Heart left ventricle (tissue), 16 donors: Measurements from ENCODE around the gene MPZL1. TPM values are rescaled to one million over a fixed set of nuclear protein-coding genes. Genes with fewer than 3 reads are reported as not detected.

Source experiments
- ATAC-seq, 4 donors: fragments of 200-7000 bp; cut with Tn5 transposase; one replicate each; pipeline ENCODE4 v1.9.1; 2020 to 2022; ENCODE audit warnings: moderate library complexity in 4 of 4, mild to moderate bottlenecking in 3 of 4, moderate number of reproducible peaks in 1 of 4
- DNase-seq, 5 donors: peaks; one replicate each; pipeline ENCODE4 v3.0.0-alpha.2; 2020
- H3K27ac ChIP-seq, 12 donors: fragments of 200-600 bp; sonication (generic) in 4 of 12; one replicate each; pipeline versions ENCODE4 v1.5.0 to v1.8.0; 2016 to 2022; ENCODE audit warnings: mild to moderate bottlenecking in 2 of 12
- H3K27me3 ChIP-seq, 9 donors: fragments of 200-600 bp; sonication (generic) in 2 of 9; one replicate each; pipeline versions ENCODE4 v1.5.1 to v1.8.0; 2016 to 2022; ENCODE audit warnings: mild to moderate bottlenecking in 3 of 9
- H3K36me3 ChIP-seq, 9 donors: fragments of 200-600 bp; sonication (generic) in 2 of 9; one replicate each; pipeline versions ENCODE4 v1.5.0 to v1.8.0; 2018 to 2022; ENCODE audit warnings: mild to moderate bottlenecking in 2 of 9
- H3K4me1 ChIP-seq, 12 donors: fragments of 200-600 bp; sonication (generic) in 4 of 12; one replicate each; pipeline versions ENCODE4 v1.5.0 to v1.8.0; 2016 to 2022; ENCODE audit warnings: mild to moderate bottlenecking in 3 of 12
- H3K4me3 ChIP-seq, 12 donors: fragments of 200-600 bp; sonication (generic) in 4 of 12; one replicate each; pipeline versions ENCODE4 v1.5.0 to v1.8.0; 2017 to 2022; ENCODE audit warnings: mild to moderate bottlenecking in 9 of 12, moderate library complexity in 4 of 12
- H3K9me3 ChIP-seq, 12 donors: fragments of 200-600 bp; sonication (generic) in 4 of 12; one replicate each; pipeline versions ENCODE4 v1.5.0 to v1.8.0; 2016 to 2022; ENCODE audit warnings: mild to moderate bottlenecking in 1 of 12
- CTCF ChIP-seq, 12 donors: fragments of 200-600 bp; sonication (generic) in 4 of 12; IDR thresholded peaks; one replicate each; pipeline versions ENCODE4 v1.5.0 to v1.8.0; 2018 to 2022; ENCODE audit warnings: antibody characterized with exemption in 12 of 12, mild to moderate bottlenecking in 5 of 12
- POLR2A ChIP-seq, 2 donors: fragments of 450-650 bp; IDR thresholded peaks; one replicate each; pipeline ENCODE4 v1.6.1; 2017; ENCODE audit warnings: antibody characterized with exemption in 2 of 2, mild to moderate bottlenecking in 2 of 2, moderate library complexity in 2 of 2
- WGBS, 4 donors: extraction: QIAGEN DNeasy Blood & Tissue Kit in 2 of 4; methylation state at CpG; one replicate each; pipeline versions ENCODE4 v1.1.5 to v1.1.7; 2013 to 2018; 5-methylcytosine and 5-hydroxymethylcytosine counted together
- intact Hi-C, 10 donors: fragments of 100-400 bp; cut with DNase I; formaldehyde crosslinking; loops; one replicate each; pipeline versions ENCODE4 v1.11.1 to v1.14.2; 2022
- polyA plus RNA-seq, 2 donors: library from polyadenylated mRNA; stranded (reverse); fragments of 200-250 nt; gene quantifications; one replicate each; pipeline ENCODE4 v1.2.3, GENCODE V29; 2013
- total RNA-seq, 9 donors: library from RNA; depleted of rRNA in 2 of 9; stranded (reverse); fragments of >200 nt in 2 of 9; fragmentation: NEBNext Ultra II Directional in 3 of 9; extraction: Animal tissue kit (Norgen Biotek cat#: 25700) in 3 of 9; gene quantifications; one replicate each; pipeline versions ENCODE4 v1.1.0 to v1.2.4, GENCODE V29; 2016 to 2023
- donor health status: ischemic (EF 13 %, LVEDD 7.1; RV severe dilation, severe dysfunction).
- donor health status: healthy with polysubstance abuse.
- donor health status: DM: no; HTN: yes; CAD: no.
- donor health status: DM: no; HTN: no; CAD: no.
- donor health status: ischemic (EF 25% LVEDD 6.9; RV normal size, moderate dysfunction).
- donor health status: ischemic (EF 25% LVEDD 5.7; RV mildly dilated, moderate dysfunction).
- donor health status: healthy.
- donor health status: DM: yes; HTN: yes; CAD: no.
- donor health status: ischemic (EF 35%, LVEDD 5.7; RV mildly dilated, moderate dysfunction).
- donor health status: nonischemic (EF 11% LVEDD 7.7; RV severe dilation, severe dysfunction).
- donor health status: DM: yes; HTN: yes; CAD: no.
- donor health status: PGD.
- donor health status: ischemic (EF 29% LVEDD 5.4; RV normal size, mild dysfunction).
- donor health status: nonischemic (EF 23%, LVEDD 6.1; RV moderate dilation, normal function).

The MPZL1 gene
- total and polyA plus RNA-seq, 11 donors, result 7.0 to 56.3 (median 29.4) TPM

DNA sequence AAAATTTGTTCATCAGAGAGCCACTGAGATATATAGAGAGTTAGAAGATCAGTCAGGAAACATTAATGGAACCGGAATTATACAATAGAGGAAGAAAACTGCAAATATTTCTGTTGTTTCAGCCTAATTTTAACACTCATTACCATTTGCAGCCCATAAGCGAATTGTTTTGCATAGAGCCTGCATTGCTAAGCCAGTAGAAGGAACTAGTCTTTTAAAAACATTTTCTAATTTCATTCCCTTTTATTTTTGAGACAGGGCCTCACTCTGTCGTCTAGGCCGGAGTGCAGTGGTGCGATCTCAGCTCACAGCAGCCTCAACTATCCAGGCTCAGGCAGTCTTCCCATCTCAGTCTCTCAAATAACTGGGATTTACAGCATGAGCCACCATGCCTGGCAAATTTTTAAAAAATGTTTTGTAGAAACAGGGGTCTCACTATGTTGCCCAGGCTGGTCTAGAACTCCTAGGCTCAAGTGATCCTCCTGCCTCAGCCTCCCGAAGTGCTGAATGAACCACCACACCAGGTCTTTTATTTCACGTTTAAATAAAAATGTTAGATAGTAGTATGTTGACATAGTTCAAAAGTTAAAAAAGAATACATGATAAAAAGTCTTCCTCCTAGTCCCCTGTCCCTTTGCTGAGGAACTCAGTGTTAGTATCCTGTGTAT lies 25.3 kb downstream of the MPZL1 start:
- intact Hi-C loops, result no loop called here
- ATAC-seq, result no peak
- no peaks in the 10 kb centered on the region for H3K9me3 ChIP-seq
- no peaks in the 10 kb centered on the region for H3K27me3 ChIP-seq
- 83 to 93% (median 91%) methylated on average over 7 of the region's 7 CpGs for WGBS, 4 donors
- no peak overlapping the region for H3K27ac ChIP-seq
- DNase-seq, result no peak
- H3K4me3 ChIP-seq, result no peak overlapping the region
- TF ChIP-seq POLR2A (IDR thresholded peaks at IDR 0.05) (no peak), CTCF (IDR thresholded peaks at IDR 0.05) (no peak)
- no peaks in the 10 kb centered on the region for H3K36me3 ChIP-seq
- peaks cover 0 to 40% (median 8%) of the 10 kb centered on the region in 12 donors for H3K4me1 ChIP-seq

DNA sequence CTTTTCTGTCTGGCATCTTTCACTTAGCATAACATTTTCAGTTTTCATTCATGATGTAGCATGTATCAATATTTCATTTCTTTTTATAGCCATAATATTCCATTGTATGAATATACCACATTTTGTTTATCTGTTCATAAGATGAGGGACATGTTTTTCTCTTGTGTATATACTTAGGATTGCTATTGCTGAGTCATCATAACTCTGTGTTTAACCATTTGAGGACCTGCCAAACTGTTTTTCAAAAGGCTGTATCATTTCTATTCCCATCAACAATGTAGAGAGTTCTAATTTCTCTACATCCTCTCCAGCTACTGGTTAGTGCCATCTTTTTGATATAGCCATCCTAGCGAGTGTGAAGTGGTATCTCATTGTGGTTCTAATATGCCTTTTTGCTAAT lies 26.2 kb downstream of the MPZL1 start:
- intact Hi-C loops, result no loop called here
- WGBS, 4 donors, result 94 to 100% (median 96%) methylated on average over 1 of the region's 1 CpG
- H3K4me1 ChIP-seq, result peaks cover 0 to 43% (median 16%) of the 10 kb centered on the region in 12 donors

DNA sequence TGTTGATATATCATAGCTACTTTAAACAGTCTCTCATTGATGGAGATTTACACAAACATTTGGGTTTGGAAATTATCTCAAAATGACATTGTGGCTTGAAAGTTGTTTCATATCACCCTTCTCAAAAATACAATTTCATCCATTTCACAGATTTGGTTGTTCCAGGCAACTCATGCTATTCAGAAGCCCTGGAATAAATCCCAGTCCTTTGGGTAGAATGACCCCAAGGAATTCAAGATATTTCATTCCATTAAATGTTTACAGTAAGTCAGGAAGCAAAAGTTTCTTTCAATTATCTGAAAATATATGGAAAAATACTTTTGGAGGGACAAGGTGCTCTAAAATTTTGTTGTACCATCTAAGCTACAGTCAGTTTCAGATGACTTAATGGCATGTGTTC lies 27.1 kb downstream of the MPZL1 start:
- H3K36me3 ChIP-seq, result no peaks in the 10 kb centered on the region
- no peaks in the 10 kb centered on the region for H3K27me3 ChIP-seq
- TF ChIP-seq CTCF (IDR thresholded peaks at IDR 0.05), result no peak
- TF ChIP-seq POLR2A (IDR thresholded peaks at IDR 0.05), result no peak
- DNase-seq (no peak), ATAC-seq (no peak)
- intact Hi-C loops, result no loop called here
- no peaks in the 10 kb centered on the region for H3K9me3 ChIP-seq
- no peak overlapping the region for H3K4me3 ChIP-seq
- H3K4me1 ChIP-seq, result peaks cover 0 to 53% (median 17%) of the 10 kb centered on the region in 12 donors
- H3K27ac ChIP-seq, result no peak overlapping the region

More for the DNA sequence above, 26.2 kb downstream of the MPZL1 start:
- H3K36me3 ChIP-seq, result no peaks in the 10 kb centered on the region
- ATAC-seq (no peak), DNase-seq (no peak)
- no peaks in the 10 kb centered on the region for H3K9me3 ChIP-seq
- H3K27ac ChIP-seq, result no peak overlapping the region
- TF ChIP-seq CTCF (IDR thresholded peaks at IDR 0.05), result no peak
- TF ChIP-seq POLR2A (IDR thresholded peaks at IDR 0.05), result no peak
- no peak overlapping the region for H3K4me3 ChIP-seq
- no peaks in the 10 kb centered on the region for H3K27me3 ChIP-seq

GRCh38 chr1:167749741-167750140 lies 28.0 kb downstream of the MPZL1 start:
- H3K27me3 ChIP-seq, result no peaks in the 10 kb centered on the region
- no peak overlapping the region for H3K27ac ChIP-seq
- DNase-seq (no peak), ATAC-seq (peak in 1 of 4 donors; percentile 25)
- intact Hi-C loops, result no loop called here
- WGBS, 4 donors, result 74 to 80% (median 78%) methylated on average over 2 of the region's 2 CpGs
- TF ChIP-seq POLR2A (IDR thresholded peaks at IDR 0.05) (no peak), CTCF (IDR thresholded peaks at IDR 0.05) (no peak)
- no peak overlapping the region for H3K4me3 ChIP-seq
- H3K36me3 ChIP-seq, result no peaks in the 10 kb centered on the region
- no peaks in the 10 kb centered on the region for H3K9me3 ChIP-seq
- peaks cover 0 to 53% (median 17%) of the 10 kb centered on the region in 12 donors for H3K4me1 ChIP-seq
